Keratinocyte (primary cell): ENCODE results near the gene NGF. TPM values are rescaled to one million over a fixed set of nuclear protein-coding genes. Genes with fewer than 3 reads are reported as not detected.

ENCODE experiments used
- DNase-seq: peaks from one replicate; pipeline ENCODE4 v3.0.0-alpha.2; 2011; ENCODE audit warnings: low read depth, missing footprints, low spot score
- FAIRE-seq: peaks from 2 replicates; lab custom pipeline; 2011; peaks lifted over from hg19 to GRCh38; lab: Jason Lieb, UNC
- H2AFZ ChIP-seq: 2 replicates; pipeline ENCODE4 v1.6.0; 2012; ENCODE audit warnings: low read length, control low read depth, inconsistent platforms; ENCODE audit not compliant: control insufficient read depth
- H3K27ac ChIP-seq: 2 replicates; pipeline ENCODE4 v1.5.1; 2011; ENCODE audit warnings: low read length; ENCODE audit not compliant: control insufficient read depth, insufficient read depth
- H3K27me3 ChIP-seq: 3 replicates; pipeline ENCODE4 v1.6.0; 2011; ENCODE audit warnings: low read length; ENCODE audit not compliant: control insufficient read depth, insufficient read depth; ENCODE audit errors: extremely low read depth
- H3K36me3 ChIP-seq, 2 experiments: 2 replicates in 1 of 2; 3 replicates in 1 of 2; pipeline ENCODE4 v1.5.1; 2011; ENCODE audit warnings: low read length in 2 of 2, mild to moderate bottlenecking in 1 of 2; ENCODE audit not compliant: control insufficient read depth in 2 of 2, insufficient read depth in 2 of 2; ENCODE audit errors: extremely low read depth in 1 of 2
- H3K4me1 ChIP-seq: 3 replicates; pipeline ENCODE4 v1.5.1; 2011; ENCODE audit warnings: low read length; ENCODE audit not compliant: control insufficient read depth, insufficient read depth; ENCODE audit errors: extremely low read depth
- H3K4me2 ChIP-seq: 3 replicates; pipeline ENCODE4 v1.6.0; 2011; ENCODE audit warnings: low read depth, low read length; ENCODE audit not compliant: control insufficient read depth, insufficient read depth; ENCODE audit errors: extremely low read depth
- H3K4me3 ChIP-seq, 3 experiments: fragments of 200-600 bp in 1 of 3; sonication (generic) in 1 of 3; 2 replicates in 2 of 3; 3 replicates in 1 of 3; pipeline ENCODE4 v1.5.1; 2011 to 2016; ENCODE audit warnings: low read length in 3 of 3, mild to moderate bottlenecking in 3 of 3, control low read depth in 2 of 3, inconsistent platforms in 1 of 3, low read depth in 1 of 3, mixed read lengths in 1 of 3, mixed run types in 1 of 3, moderate library complexity in 1 of 3; ENCODE audit not compliant: control insufficient read depth in 2 of 3, insufficient read depth in 2 of 3; ENCODE audit errors: extremely low read depth in 1 of 3
- H3K79me2 ChIP-seq: 2 replicates; pipeline ENCODE4 v1.6.0; 2012; ENCODE audit warnings: low read length; ENCODE audit not compliant: control insufficient read depth, insufficient read depth
- H3K9ac ChIP-seq: 3 replicates; pipeline ENCODE4 v1.6.0; 2011; ENCODE audit warnings: low read length; ENCODE audit not compliant: control insufficient read depth, insufficient read depth; ENCODE audit errors: extremely low read depth
- H3K9me1 ChIP-seq: 3 replicates; pipeline ENCODE4 v1.6.0; 2011; ENCODE audit warnings: low read length; ENCODE audit not compliant: control insufficient read depth, insufficient read depth; ENCODE audit errors: extremely low read depth
- H3K9me3 ChIP-seq: 2 replicates; pipeline ENCODE4 v1.5.1; 2012; ENCODE audit warnings: low read depth, low read length; ENCODE audit not compliant: control insufficient read depth
- H4K20me1 ChIP-seq: 3 replicates; pipeline ENCODE4 v1.6.0; 2011; ENCODE audit warnings: low read length; ENCODE audit not compliant: control insufficient read depth, insufficient read depth; ENCODE audit errors: extremely low read depth
- EZH2 ChIP-seq: IDR thresholded peaks from one replicate; pipeline ENCODE4 v1.6.1; 2012; ENCODE audit warnings: inconsistent platforms, mild to moderate bottlenecking, low read length, moderate library complexity
- dilution Hi-C: fragments of 300-500 bp; cut with MboI; formaldehyde crosslinking; loops from one replicate; pipeline ENCODE4 v1.7.0; 2020; ENCODE audit warnings: low sequenced_read_pairs; ENCODE audit not compliant: extremely low pct_ligation_motif_present
- polyA plus RNA-seq, 5 experiments: library from polyadenylated mRNA; depleted of rRNA in 3 of 5; stranded (reverse) in 3 of 5; stranded (forward) in 1 of 5; unstranded in 1 of 5; fragments of >200 nt; gene quantifications; 1 replicate in 1 of 5; 2 replicates in 3 of 5; 3 replicates in 1 of 5; pipeline versions ENCODE4 v1.2.1 to v1.2.3, GENCODE V29; 2011 to 2012; ENCODE audit warnings: missing spikeins in 2 of 5, low read depth in 1 of 5, low replicate concordance in 1 of 5
- TF ChIP-seq, protein P1 (sequence below), 3 experiments: IDR thresholded peaks in 1 of 3; conservative IDR thresholded peaks in 1 of 3; optimal IDR thresholded peaks in 1 of 3; 2 replicates in 2 of 3; 3 replicates in 1 of 3; pipeline versions ENCODE3 to v1.5.1; 2011; ENCODE audit warnings: low read length in 3 of 3, mild to moderate bottlenecking in 3 of 3, moderate library complexity in 2 of 3, control low read depth in 1 of 3, inconsistent platforms in 1 of 3; ENCODE audit not compliant: insufficient read depth in 2 of 3; ENCODE audit errors: extremely low read depth in 1 of 3

The NGF gene
- polyA plus RNA-seq, 1 donor (not counting 4 experiments of a cell fraction or from before 2014, with no cell fraction given): 1.2 TPM

- Histone ChIP-seq H3K9me3 (no peaks in the 10 kb centered on the region), H2AFZ (peak overlapping the region; percentile 17), H3K4me2 (peak overlapping the region; percentile 73), H3K79me2 (no peaks in the 10 kb centered on the region), H3K27me3 (no peaks in the 10 kb centered on the region), H3K36me3 (no peaks in the 10 kb centered on the region), H3K9me1 (no peaks in the 10 kb centered on the region), H3K4me1 (peaks cover 56% of the 10 kb centered on the region), H3K4me3 (no peak overlapping the region), H4K20me1 (no peaks in the 10 kb centered on the region), H3K9ac (no peak overlapping the region), H3K27ac (peak overlapping the region; percentile 70)
- no peak for FAIRE-seq
- DNase-seq: no peak
- dilution Hi-C loops: no loop called here
- TF ChIP-seq EZH2: no peak
- TF ChIP-seq, protein P1, sequence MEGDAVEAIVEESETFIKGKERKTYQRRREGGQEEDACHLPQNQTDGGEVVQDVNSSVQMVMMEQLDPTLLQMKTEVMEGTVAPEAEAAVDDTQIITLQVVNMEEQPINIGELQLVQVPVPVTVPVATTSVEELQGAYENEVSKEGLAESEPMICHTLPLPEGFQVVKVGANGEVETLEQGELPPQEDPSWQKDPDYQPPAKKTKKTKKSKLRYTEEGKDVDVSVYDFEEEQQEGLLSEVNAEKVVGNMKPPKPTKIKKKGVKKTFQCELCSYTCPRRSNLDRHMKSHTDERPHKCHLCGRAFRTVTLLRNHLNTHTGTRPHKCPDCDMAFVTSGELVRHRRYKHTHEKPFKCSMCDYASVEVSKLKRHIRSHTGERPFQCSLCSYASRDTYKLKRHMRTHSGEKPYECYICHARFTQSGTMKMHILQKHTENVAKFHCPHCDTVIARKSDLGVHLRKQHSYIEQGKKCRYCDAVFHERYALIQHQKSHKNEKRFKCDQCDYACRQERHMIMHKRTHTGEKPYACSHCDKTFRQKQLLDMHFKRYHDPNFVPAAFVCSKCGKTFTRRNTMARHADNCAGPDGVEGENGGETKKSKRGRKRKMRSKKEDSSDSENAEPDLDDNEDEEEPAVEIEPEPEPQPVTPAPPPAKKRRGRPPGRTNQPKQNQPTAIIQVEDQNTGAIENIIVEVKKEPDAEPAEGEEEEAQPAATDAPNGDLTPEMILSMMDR (optimal IDR thresholded peaks at IDR 0.05 in 1 of 3, IDR thresholded peaks at IDR 0.05 in 1 of 3, conservative IDR thresholded peaks at IDR 0.05 in 1 of 3; ENCODE audit: extremely low read depth in 1 of 3, insufficient read depth in 2 of 3, low read length in 3 of 3): no peak
Observed at GRCh38 chr1:115301438-115302020, 36.5 kb downstream of the NGF start.

DNA sequence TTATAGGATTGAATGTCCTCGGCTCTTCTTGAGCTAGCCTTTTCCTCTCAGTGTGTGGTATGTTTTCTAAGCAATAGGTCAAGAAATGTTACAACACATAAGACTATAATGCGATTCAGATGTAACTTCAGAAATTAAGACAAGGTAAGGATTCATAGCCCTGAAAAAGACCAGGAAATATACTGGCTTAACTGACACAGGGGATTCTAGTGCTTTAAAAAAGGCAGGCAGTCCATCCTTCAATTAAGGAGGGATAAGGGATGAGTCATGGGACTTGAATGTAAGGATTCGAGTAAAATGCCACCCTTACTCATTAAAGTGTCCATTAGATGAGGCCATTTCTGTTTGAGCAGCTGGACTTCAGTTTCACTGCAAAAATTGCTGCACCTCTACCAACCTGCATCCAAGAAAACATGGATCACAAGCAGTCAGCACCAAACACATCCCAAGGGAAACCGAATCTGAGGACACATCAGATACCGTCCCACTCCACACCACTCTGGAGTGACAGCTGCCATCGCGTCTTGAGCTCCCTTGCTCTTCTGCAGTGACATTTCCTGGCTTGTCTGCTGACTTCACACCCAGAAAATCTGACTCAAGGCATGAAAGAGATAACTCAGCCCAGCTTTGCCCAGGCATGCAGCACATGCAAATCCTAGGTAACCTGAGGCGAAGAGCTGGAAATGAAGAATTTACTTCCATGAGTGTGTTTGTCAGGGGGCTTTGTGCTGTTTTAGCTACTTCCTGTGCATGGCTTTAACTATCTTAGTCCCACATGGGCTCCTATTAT is 37.8 kb downstream of the NGF start:
- Histone ChIP-seq H3K9me1 (no peaks in the 10 kb centered on the region), H3K27me3 (no peaks in the 10 kb centered on the region), H3K79me2 (no peaks in the 10 kb centered on the region), H3K27ac (peak overlapping the region; percentile 70), H3K9ac (peak overlapping the region; percentile 8), H2AFZ (no peak overlapping the region), H3K4me3 (no peak overlapping the region), H3K9me3 (no peaks in the 10 kb centered on the region), H3K4me1 (peaks cover 56% of the 10 kb centered on the region), H3K4me2 (peak overlapping the region; percentile 73), H4K20me1 (no peaks in the 10 kb centered on the region), H3K36me3 (no peaks in the 10 kb centered on the region)
- FAIRE-seq: peak; percentile 97
- DNase-seq: peak; percentile 55
- dilution Hi-C loops: no loop called here
- TF ChIP-seq, protein P1 (optimal IDR thresholded peaks at IDR 0.05 in 1 of 3, IDR thresholded peaks at IDR 0.05 in 1 of 3, conservative IDR thresholded peaks at IDR 0.05 in 1 of 3; ENCODE audit: extremely low read depth in 1 of 3, insufficient read depth in 2 of 3, low read length in 3 of 3): no peak
- TF ChIP-seq EZH2: no peak
